ENCODE results near the gene REV1. TPM values are rescaled to one million over a fixed set of nuclear protein-coding genes. Genes with fewer than 3 reads are reported as not detected.

The REV1 gene
- total RNA-seq, 1 donor from 2014 or later: 40.2 TPM

- no peaks in the 10 kb centered on the region for H3K9me3 Mint-ChIP-seq (ENCODE audit: unreplicated experiment)
- H3K36me3 Mint-ChIP-seq (ENCODE audit: low read depth, unreplicated experiment): peaks cover 8% of the 10 kb centered on the region
- no peak overlapping the region for H3K27ac Mint-ChIP-seq (ENCODE audit: unreplicated experiment)
Measured at GRCh38 chr2:99431587-99432275, 58.1 kb downstream of the REV1 start.

GRCh38 chr2:99430614-99431291 lies 59.1 kb downstream of the REV1 start:
- no peaks in the 10 kb centered on the region for H3K4me1 Mint-ChIP-seq (ENCODE audit: unreplicated experiment)
- no peak for TF ChIP-seq CTCF (IDR thresholded peaks at IDR 0.05; ENCODE audit: unreplicated experiment)
- H3K36me3 Mint-ChIP-seq (ENCODE audit: low read depth, unreplicated experiment): peaks cover 8% of the 10 kb centered on the region
- DNase-seq (ENCODE audit: low spot score): no peak
- no peak overlapping the region for H3K4me3 Mint-ChIP-seq (ENCODE audit: unreplicated experiment)
- H3K27me3 Mint-ChIP-seq (ENCODE audit: unreplicated experiment): no peaks in the 10 kb centered on the region
- no peaks in the 10 kb centered on the region for H3K9me3 Mint-ChIP-seq (ENCODE audit: unreplicated experiment)
- no peak overlapping the region for H3K27ac Mint-ChIP-seq (ENCODE audit: unreplicated experiment)

More at GRCh38 chr2:99431587-99432275, 58.1 kb downstream of the REV1 start:
- DNase-seq (ENCODE audit: low spot score): no peak
- Mint-ChIP-seq H3K4me1 (ENCODE audit: unreplicated experiment) (no peaks in the 10 kb centered on the region), H3K27me3 (ENCODE audit: unreplicated experiment) (no peaks in the 10 kb centered on the region), H3K4me3 (ENCODE audit: unreplicated experiment) (no peak overlapping the region)
- TF ChIP-seq CTCF (IDR thresholded peaks at IDR 0.05; ENCODE audit: unreplicated experiment): no peak

- H3K27me3 Mint-ChIP-seq (ENCODE audit: unreplicated experiment): no peaks in the 10 kb centered on the region
- no peak overlapping the region for H3K27ac Mint-ChIP-seq (ENCODE audit: unreplicated experiment)
- H3K4me1 Mint-ChIP-seq (ENCODE audit: unreplicated experiment): no peaks in the 10 kb centered on the region
- peaks cover 9% of the 10 kb centered on the region for H3K36me3 Mint-ChIP-seq (ENCODE audit: low read depth, unreplicated experiment)
- TF ChIP-seq CTCF (IDR thresholded peaks at IDR 0.05; ENCODE audit: unreplicated experiment): no peak
- no peaks in the 10 kb centered on the region for H3K9me3 Mint-ChIP-seq (ENCODE audit: unreplicated experiment)
- H3K4me3 Mint-ChIP-seq (ENCODE audit: unreplicated experiment): no peak overlapping the region
- DNase-seq (ENCODE audit: low spot score): no peak
Measured at GRCh38 chr2:99425022-99425421, 64.8 kb downstream of the REV1 start.

GRCh38 chr2:99424371-99424770 lies 65.4 kb downstream of the REV1 start:
- H3K27me3 Mint-ChIP-seq (ENCODE audit: unreplicated experiment): peaks cover 1% of the 10 kb centered on the region

More at GRCh38 chr2:99424371-99424770, 65.4 kb downstream of the REV1 start:
- H3K9me3 Mint-ChIP-seq (ENCODE audit: unreplicated experiment): no peaks in the 10 kb centered on the region
- no peak for TF ChIP-seq CTCF (IDR thresholded peaks at IDR 0.05; ENCODE audit: unreplicated experiment)
- peaks cover 16% of the 10 kb centered on the region for H3K36me3 Mint-ChIP-seq (ENCODE audit: low read depth, unreplicated experiment)
- no peak for DNase-seq (ENCODE audit: low spot score)
- no peak overlapping the region for H3K4me3 Mint-ChIP-seq (ENCODE audit: unreplicated experiment)
- no peak overlapping the region for H3K27ac Mint-ChIP-seq (ENCODE audit: unreplicated experiment)
- H3K4me1 Mint-ChIP-seq (ENCODE audit: unreplicated experiment): no peaks in the 10 kb centered on the region
